Esophagus squamous epithelium (tissue), 5 donors: ENCODE data around the gene ZNF343. TPM values are rescaled to one million over a fixed set of nuclear protein-coding genes. Genes with fewer than 3 reads are reported as not detected.

ENCODE experiments used
- DNase-seq: peaks from one replicate; lab custom pipeline; 2025; lab: John Stamatoyannopoulos, UW
- H3K27ac ChIP-seq, 4 donors: fragments of 200-600 bp; sonication (generic); one replicate each; pipeline ENCODE4 v1.5.1; 2016 to 2019; ENCODE audit warnings: mild to moderate bottlenecking in 1 of 4
- H3K27me3 ChIP-seq, 4 donors: fragments of 200-600 bp; sonication (generic); 1 replicate in 3 of 4; 2 replicates in 1 of 4; pipeline versions ENCODE4 v1.5.1 to v1.6.0; 2017 to 2021; ENCODE audit warnings: antibody characterized with exemption in 1 of 4
- H3K36me3 ChIP-seq, 3 donors: fragments of 200-600 bp; sonication (generic); one replicate each; pipeline ENCODE4 v1.5.1; 2016 to 2019
- H3K4me1 ChIP-seq, 3 donors: fragments of 200-600 bp; sonication (generic); one replicate each; pipeline ENCODE4 v1.5.1; 2017 to 2019
- H3K4me3 ChIP-seq, 4 donors: fragments of 200-600 bp; sonication (generic); 1 replicate in 3 of 4; 2 replicates in 1 of 4; pipeline ENCODE4 v1.5.1; 2016 to 2019; ENCODE audit warnings: mild to moderate bottlenecking in 2 of 4, moderate library complexity in 1 of 4
- H3K9me3 ChIP-seq, 3 donors: fragments of 200-600 bp; sonication (generic); one replicate each; pipeline ENCODE4 v1.5.1; 2016 to 2019
- CTCF ChIP-seq, 6 experiments: fragments of 450-650 bp in 4 of 6; fragments of 200-600 bp in 2 of 6; sonication (generic) in 2 of 6; IDR thresholded peaks; one replicate each; pipeline ENCODE4 v1.5.1; 2016 to 2019; ENCODE audit warnings: antibody characterized with exemption in 6 of 6, mild to moderate bottlenecking in 4 of 6, moderate library complexity in 4 of 6
- POLR2A ChIP-seq, 4 donors: fragments of 450-650 bp; IDR thresholded peaks; one replicate each; pipeline ENCODE4 v1.6.1; 2017; ENCODE audit warnings: antibody characterized with exemption in 4 of 4, mild to moderate bottlenecking in 4 of 4, moderate library complexity in 3 of 4
- WGBS, 2 donors: methylation state at CpG; one replicate each; pipeline ENCODE4 v1.1.5; 2018; 5-methylcytosine and 5-hydroxymethylcytosine counted together
- intact Hi-C: fragments of 100-400 bp; cut with DNase I; formaldehyde crosslinking; loops from one replicate; pipeline ENCODE4 v1.15.0; 2022
- total RNA-seq, 4 donors: library from RNA; depleted of rRNA; stranded (reverse); fragments of >200 nt; gene quantifications; one replicate each; pipeline ENCODE4 v1.1.0, GENCODE V29; 2016
- donor health status: DM: yes; HTN: yes; CAD: no.

The ZNF343 gene
- total RNA-seq, 4 donors from 2014 or later = 4.9 to 13.2 (median 5.4) TPM

GRCh38 chr20:2460752-2461424 lies 47.8 kb downstream of the ZNF343 start:
- Histone ChIP-seq H3K9me3 (no peaks in the 10 kb centered on the region), H3K4me3 (no peak overlapping the region), H3K36me3 (peaks cover 32 to 78% (median 55%) of the 10 kb centered on the region in 3 donors), H3K4me1 (no peaks in the 10 kb centered on the region), H3K27ac (no peak overlapping the region), H3K27me3 (no peaks in the 10 kb centered on the region)
- DNase-seq = no peak
- TF ChIP-seq CTCF (IDR thresholded peaks at IDR 0.05) (no peak), POLR2A (IDR thresholded peaks at IDR 0.05) (no peak)
- intact Hi-C loops = no loop called here
- WGBS, 2 donors = 61 to 66% methylated on average over 4 of the region's 4 CpGs

- no peak for DNase-seq
These were observed 48.5 kb downstream of the ZNF343 start for GRCh38 chr20:2459981-2460751.

GRCh38 chr20:2458919-2459499 lies 49.7 kb downstream of the ZNF343 start:
- no peak for TF ChIP-seq POLR2A (IDR thresholded peaks at IDR 0.05)
- no peak for TF ChIP-seq CTCF (IDR thresholded peaks at IDR 0.05)
- no peaks in the 10 kb centered on the region for H3K9me3 ChIP-seq
- WGBS, 2 donors = 90 to 100% methylated on average over 3 of the region's 3 CpGs
- peaks cover 24 to 59% (median 36%) of the 10 kb centered on the region in 3 donors for H3K36me3 ChIP-seq
- no peak for DNase-seq
- no peak overlapping the region for H3K4me3 ChIP-seq
- peaks cover 0 to 4% (median 0%) of the 10 kb centered on the region in 3 donors for H3K4me1 ChIP-seq
- no peak overlapping the region for H3K27ac ChIP-seq
- no peaks in the 10 kb centered on the region for H3K27me3 ChIP-seq
- intact Hi-C loops = loop anchor here (10.0 kb wide), 1 partner anchor 254 kb away; no protein-coding TSS in a partner anchor

More at GRCh38 chr20:2459981-2460751, 48.5 kb downstream of the ZNF343 start:
- Histone ChIP-seq H3K27ac (no peak overlapping the region), H3K27me3 (no peaks in the 10 kb centered on the region), H3K9me3 (no peaks in the 10 kb centered on the region), H3K4me3 (no peak overlapping the region), H3K36me3 (peaks cover 26 to 71% (median 48%) of the 10 kb centered on the region in 3 donors), H3K4me1 (no peaks in the 10 kb centered on the region)
- 44 to 60% methylated on average over 1 of the region's 1 CpG for WGBS, 2 donors
- TF ChIP-seq POLR2A (IDR thresholded peaks at IDR 0.05) (no peak), CTCF (IDR thresholded peaks at IDR 0.05) (no peak)
- intact Hi-C loops = loop anchor here (10.0 kb wide), 1 partner anchor 255 kb away; no protein-coding TSS in a partner anchor

- Histone ChIP-seq H3K4me1 (peaks cover 4 to 20% (median 6%) of the 10 kb centered on the region in 3 donors), H3K36me3 (peaks cover 0 to 28% (median 5%) of the 10 kb centered on the region in 3 donors), H3K27ac (no peak overlapping the region), H3K9me3 (no peaks in the 10 kb centered on the region), H3K4me3 (no peak overlapping the region), H3K27me3 (no peaks in the 10 kb centered on the region)
- intact Hi-C loops = loop anchor here (10.0 kb wide), 1 partner anchor 251 kb away; no protein-coding TSS in a partner anchor
- 56 to 63% methylated on average over 2 of the region's 2 CpGs for WGBS, 2 donors
- no peak for DNase-seq
- no peak for TF ChIP-seq POLR2A (IDR thresholded peaks at IDR 0.05)
- no peak for TF ChIP-seq CTCF (IDR thresholded peaks at IDR 0.05)
These were observed 52.8 kb downstream of the ZNF343 start for GRCh38 chr20:2455771-2456497.
